Uterus (tissue), 4 donors: ENCODE results near the gene COPE. TPM values are rescaled to one million over a fixed set of nuclear protein-coding genes. Genes with fewer than 3 reads are reported as not detected.

ENCODE experiments used
- DNase-seq, 2 donors: peaks; one replicate each; pipeline ENCODE4 v3.0.0-alpha.2; 2019 to 2020
- H3K27ac ChIP-seq, 2 donors: fragments of 200-600 bp; sonication (generic); 1 replicate in 1 of 2; 2 replicates in 1 of 2; pipeline ENCODE4 v1.5.1; 2016 to 2018
- H3K27me3 ChIP-seq, 2 donors: fragments of 200-600 bp; sonication (generic); one replicate each; pipeline ENCODE4 v1.5.1; 2018 to 2019; ENCODE audit warnings: control low read depth in 1 of 2
- H3K36me3 ChIP-seq, 2 donors: fragments of 200-600 bp; sonication (generic); one replicate each; pipeline ENCODE4 v1.5.1; 2019; ENCODE audit warnings: control low read depth in 1 of 2
- H3K4me1 ChIP-seq, 2 donors: fragments of 200-600 bp; sonication (generic); one replicate each; pipeline ENCODE4 v1.5.1; 2018 to 2019; ENCODE audit warnings: control low read depth in 1 of 2
- H3K4me3 ChIP-seq, 2 donors: fragments of 200-600 bp; sonication (generic); 1 replicate in 1 of 2; 2 replicates in 1 of 2; pipeline ENCODE4 v1.5.1; 2018 to 2019; ENCODE audit warnings: mild to moderate bottlenecking in 1 of 2
- H3K9me3 ChIP-seq, 2 donors: fragments of 200-600 bp; sonication (generic); one replicate each; pipeline ENCODE4 v1.5.1; 2019; ENCODE audit warnings: control low read depth in 1 of 2
- POLR2A ChIP-seq, 2 donors: fragments of 450-650 bp; IDR thresholded peaks; one replicate each; pipeline ENCODE4 v1.6.1; 2016; ENCODE audit warnings: antibody characterized with exemption in 2 of 2, mild to moderate bottlenecking in 1 of 2, moderate library complexity in 1 of 2
- intact Hi-C: fragments of 100-400 bp; cut with DNase I; formaldehyde crosslinking; loops from one replicate; pipeline ENCODE4 v1.15.1; 2023; ENCODE audit warnings: low total_unique reads
- total RNA-seq, 4 donors: library from RNA; depleted of rRNA in 3 of 4; stranded (reverse); fragments of >200 nt in 3 of 4; gene quantifications; one replicate each; pipeline versions ENCODE4 v1.1.0 to v1.2.4, GENCODE V29; 2014 to 2023
- TF ChIP-seq, protein P1 (sequence below), 4 experiments: fragments of 200-600 bp in 2 of 4; fragments of 450-650 bp in 2 of 4; sonication (generic) in 2 of 4; IDR thresholded peaks; one replicate each; pipeline ENCODE4 v1.5.1; 2016 to 2019; ENCODE audit warnings: antibody characterized with exemption in 4 of 4, mild to moderate bottlenecking in 2 of 4, moderate library complexity in 1 of 4
- donor health status: DM: yes; HTN: yes; CAD: no.

Gene COPE
- total RNA-seq, 4 donors from 2014 or later: 93.7 to 190 (median 134) TPM

DNA sequence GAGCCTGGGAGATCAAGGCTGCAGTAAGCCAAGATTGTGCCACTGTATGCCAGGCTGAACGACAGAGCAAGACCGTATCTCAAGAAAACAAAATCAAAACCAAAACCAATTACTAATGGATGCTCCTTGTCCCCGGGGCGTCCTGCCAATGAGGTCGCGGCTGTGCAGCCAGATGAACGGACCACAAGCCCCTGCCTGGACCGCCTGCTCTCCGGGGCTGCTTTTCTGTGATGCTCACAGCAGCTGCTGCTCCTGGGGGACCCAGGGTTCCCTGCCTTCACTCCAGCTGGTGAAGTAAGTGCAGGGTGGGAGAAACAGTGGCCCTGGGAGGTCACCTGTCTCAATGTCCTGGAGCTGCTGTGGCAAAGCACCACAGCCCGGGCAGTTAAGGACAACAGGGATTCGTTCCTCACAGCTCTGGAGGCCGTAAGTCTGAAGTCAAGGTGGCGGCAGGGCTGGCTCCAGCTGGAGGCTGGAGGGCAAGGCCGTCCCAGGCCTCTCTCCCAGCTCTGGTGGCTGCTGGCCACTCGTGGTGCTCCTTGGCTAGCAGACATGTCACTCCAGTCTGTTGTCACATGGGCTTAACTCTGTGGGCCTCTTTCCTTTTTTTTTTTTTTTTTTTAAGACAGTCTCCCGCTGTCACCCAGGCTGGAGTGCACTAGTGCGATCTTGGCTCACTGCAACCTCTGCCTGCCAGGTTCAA, 10.1 kb downstream of the COPE start:
- H3K9me3 ChIP-seq: no peaks in the 10 kb centered on the region
- H3K27me3 ChIP-seq: no peaks in the 10 kb centered on the region
- H3K4me3 ChIP-seq: no peak overlapping the region
- no peaks in the 10 kb centered on the region for H3K4me1 ChIP-seq
- intact Hi-C loops: no loop called here
- TF ChIP-seq, protein P1, sequence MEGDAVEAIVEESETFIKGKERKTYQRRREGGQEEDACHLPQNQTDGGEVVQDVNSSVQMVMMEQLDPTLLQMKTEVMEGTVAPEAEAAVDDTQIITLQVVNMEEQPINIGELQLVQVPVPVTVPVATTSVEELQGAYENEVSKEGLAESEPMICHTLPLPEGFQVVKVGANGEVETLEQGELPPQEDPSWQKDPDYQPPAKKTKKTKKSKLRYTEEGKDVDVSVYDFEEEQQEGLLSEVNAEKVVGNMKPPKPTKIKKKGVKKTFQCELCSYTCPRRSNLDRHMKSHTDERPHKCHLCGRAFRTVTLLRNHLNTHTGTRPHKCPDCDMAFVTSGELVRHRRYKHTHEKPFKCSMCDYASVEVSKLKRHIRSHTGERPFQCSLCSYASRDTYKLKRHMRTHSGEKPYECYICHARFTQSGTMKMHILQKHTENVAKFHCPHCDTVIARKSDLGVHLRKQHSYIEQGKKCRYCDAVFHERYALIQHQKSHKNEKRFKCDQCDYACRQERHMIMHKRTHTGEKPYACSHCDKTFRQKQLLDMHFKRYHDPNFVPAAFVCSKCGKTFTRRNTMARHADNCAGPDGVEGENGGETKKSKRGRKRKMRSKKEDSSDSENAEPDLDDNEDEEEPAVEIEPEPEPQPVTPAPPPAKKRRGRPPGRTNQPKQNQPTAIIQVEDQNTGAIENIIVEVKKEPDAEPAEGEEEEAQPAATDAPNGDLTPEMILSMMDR (IDR thresholded peaks at IDR 0.05): no peak
- no peak for TF ChIP-seq POLR2A (IDR thresholded peaks at IDR 0.05)
- no peak for DNase-seq
- H3K36me3 ChIP-seq: no peaks in the 10 kb centered on the region
- H3K27ac ChIP-seq: no peak overlapping the region

DNA sequence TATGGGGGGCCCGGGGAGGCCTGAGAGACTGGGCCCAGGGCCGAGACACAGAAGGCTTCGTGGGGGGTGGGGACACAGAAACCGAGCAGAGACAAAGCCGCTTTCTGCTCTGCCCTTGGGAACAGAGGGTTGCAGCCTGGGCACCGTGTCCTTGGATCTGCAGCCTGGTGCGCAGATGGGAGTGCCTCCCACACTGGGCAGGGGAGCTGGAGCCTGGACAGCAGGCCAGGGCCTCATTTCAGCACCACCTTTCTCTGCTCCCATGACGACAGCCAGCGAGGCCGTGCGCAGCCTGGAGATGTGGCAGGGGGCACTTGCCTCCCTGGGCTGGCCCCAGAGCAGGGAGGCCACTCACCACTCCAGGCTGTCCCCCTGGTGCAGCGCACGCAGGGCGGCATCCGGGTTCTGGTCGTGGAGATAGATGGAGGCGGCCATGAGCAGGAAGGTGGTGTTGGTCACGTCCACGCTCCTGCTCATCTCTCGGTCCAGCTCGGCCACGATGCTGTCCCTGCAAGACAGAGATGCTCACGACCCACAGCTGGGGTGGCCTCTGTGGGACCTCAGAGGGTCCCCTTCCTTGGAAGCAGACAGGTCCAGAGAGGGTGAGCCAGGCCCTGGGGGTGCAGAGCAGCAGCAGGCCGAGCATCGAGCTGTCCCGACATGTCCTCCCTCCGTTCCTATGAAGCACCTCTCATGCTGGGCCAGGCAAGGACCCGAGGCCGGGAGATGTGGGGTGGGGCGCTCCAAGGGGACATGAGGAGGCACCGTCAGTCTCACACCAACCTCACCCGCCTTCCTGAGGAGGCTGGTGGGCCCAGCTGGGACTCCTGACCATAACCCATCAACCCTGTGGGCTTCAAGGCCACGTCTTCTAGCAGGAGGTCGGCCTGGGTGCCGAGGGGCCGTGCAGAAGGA, 12.3 kb downstream of the COPE start:
- no peaks in the 10 kb centered on the region for H3K4me1 ChIP-seq
- TF ChIP-seq POLR2A (IDR thresholded peaks at IDR 0.05): no peak
- TF ChIP-seq, protein P1 (IDR thresholded peaks at IDR 0.05): no peak
- H3K9me3 ChIP-seq: no peaks in the 10 kb centered on the region
- H3K4me3 ChIP-seq: no peak overlapping the region
- H3K27ac ChIP-seq: no peak overlapping the region
- intact Hi-C loops: no loop called here
- H3K27me3 ChIP-seq: no peaks in the 10 kb centered on the region
- DNase-seq: peak in 1 of 2 donors; percentile 14
- H3K36me3 ChIP-seq: no peaks in the 10 kb centered on the region

DNA sequence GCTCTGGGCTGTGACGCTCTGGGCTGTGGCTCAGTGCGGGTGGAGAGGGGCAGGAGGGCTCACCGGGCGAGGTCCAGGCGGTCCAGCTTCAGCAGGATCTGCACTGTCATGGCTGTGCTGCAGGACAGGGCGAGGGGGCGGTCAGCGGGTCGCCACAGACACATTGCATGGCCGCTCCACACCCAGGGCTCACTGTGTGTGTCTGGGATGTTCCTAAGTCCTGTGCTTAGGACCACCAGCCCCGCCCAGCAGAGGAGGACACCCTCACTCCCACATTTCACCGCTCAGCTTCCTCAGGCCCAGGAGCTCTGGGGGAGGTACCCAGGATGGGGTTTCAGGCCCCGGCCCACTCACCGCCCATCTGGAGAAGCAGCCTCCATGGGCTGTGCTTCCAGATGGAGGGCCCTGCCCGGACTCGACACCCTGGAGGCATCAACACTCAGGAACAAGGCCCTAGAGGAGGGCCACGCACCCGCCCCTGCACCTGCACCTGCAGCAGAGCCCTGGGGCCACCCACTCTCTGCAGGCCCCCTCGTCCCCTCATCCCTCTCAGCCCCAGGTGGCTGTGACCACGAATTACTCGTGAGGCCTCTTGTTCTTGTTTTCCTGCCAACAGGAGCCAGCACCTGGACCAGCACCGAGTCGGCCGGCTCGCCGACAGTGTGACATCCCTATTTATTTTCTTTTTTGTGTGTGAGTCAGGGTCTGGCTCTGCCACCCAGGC, 13.5 kb downstream of the COPE start:
- H3K27me3 ChIP-seq: no peaks in the 10 kb centered on the region
- intact Hi-C loops: no loop called here
- H3K36me3 ChIP-seq: no peaks in the 10 kb centered on the region
- no peak for DNase-seq
- no peaks in the 10 kb centered on the region for H3K4me1 ChIP-seq
- H3K9me3 ChIP-seq: no peaks in the 10 kb centered on the region
- TF ChIP-seq, protein P1 (IDR thresholded peaks at IDR 0.05): no peak
- no peak for TF ChIP-seq POLR2A (IDR thresholded peaks at IDR 0.05)
- no peak overlapping the region for H3K27ac ChIP-seq
- no peak overlapping the region for H3K4me3 ChIP-seq

DNA sequence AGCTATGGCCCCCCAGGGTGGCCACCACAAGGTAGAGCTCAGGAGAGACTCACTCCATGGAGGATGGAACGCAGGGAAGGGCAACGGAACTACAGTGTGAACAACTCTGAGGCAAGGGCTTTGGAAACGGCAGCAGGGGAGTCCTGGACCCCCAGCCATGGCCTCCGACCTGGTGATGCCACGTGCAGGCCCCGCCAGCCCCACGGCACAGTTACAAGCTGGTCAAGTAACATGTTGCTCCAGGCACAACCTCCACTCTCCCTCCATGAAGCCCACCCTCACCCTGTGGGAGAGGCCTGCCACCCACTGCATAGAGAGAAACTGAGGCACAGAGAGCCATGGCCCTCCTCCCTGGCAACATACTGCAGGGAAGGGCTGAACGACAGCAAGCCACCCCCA, 14.1 kb downstream of the COPE start:
- no peaks in the 10 kb centered on the region for H3K36me3 ChIP-seq
- H3K27me3 ChIP-seq: no peaks in the 10 kb centered on the region
- TF ChIP-seq, protein P1 (IDR thresholded peaks at IDR 0.05): no peak
- no peak for TF ChIP-seq POLR2A (IDR thresholded peaks at IDR 0.05)
- no peak overlapping the region for H3K27ac ChIP-seq
- no peak for DNase-seq
- intact Hi-C loops: no loop called here
- no peak overlapping the region for H3K4me3 ChIP-seq
- no peaks in the 10 kb centered on the region for H3K4me1 ChIP-seq
- no peaks in the 10 kb centered on the region for H3K9me3 ChIP-seq
